Skin epidermis (tissue), 12 donors: ENCODE data around the gene MAB21L2.

ENCODE experiments used
- H3K27ac ChIP-seq, 21 experiments: fragments of 200-600 bp; sonication (generic) in 11 of 21; one replicate each; pipeline ENCODE4 v1.5.0; 2020; ENCODE audit warnings: mild to moderate bottlenecking in 3 of 21, inconsistent platforms in 2 of 21, moderate library complexity in 2 of 21
- H3K4me3 ChIP-seq, 7 experiments: fragments of 200-600 bp; sonication (generic) in 2 of 7; one replicate each; pipeline ENCODE4 v1.5.0; 2020; ENCODE audit warnings: inconsistent platforms in 2 of 7, mild to moderate bottlenecking in 2 of 7, moderate library complexity in 1 of 7

The MAB21L2 gene

DNA sequence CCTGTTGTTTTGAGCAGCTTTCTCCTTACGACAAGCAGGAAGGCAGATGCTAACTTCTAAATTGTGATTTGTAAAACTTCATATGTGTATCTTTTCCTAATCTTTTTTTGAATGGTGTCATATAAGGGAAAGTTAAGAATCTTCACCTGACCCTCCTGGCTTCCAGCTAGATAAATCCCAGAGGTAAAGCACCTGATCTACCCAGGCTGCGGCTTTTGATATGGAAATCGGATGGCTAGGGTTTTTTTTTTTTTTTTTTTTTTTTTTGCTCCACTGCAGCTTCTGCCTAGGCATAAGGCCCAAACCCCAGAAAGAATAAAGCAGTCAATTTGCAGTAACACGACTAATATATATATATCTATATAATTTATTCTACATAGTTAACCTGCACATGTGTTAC lies 10.0 kb downstream of the MAB21L2 start:
- no peak overlapping the region for H3K27ac ChIP-seq
- H3K4me3 ChIP-seq: no peak overlapping the region

GRCh38 chr4:150593996-150594395 lies 12.0 kb downstream of the MAB21L2 start:
- no peak overlapping the region for H3K27ac ChIP-seq
- H3K4me3 ChIP-seq: no peak overlapping the region

GRCh38 chr4:150598909-150599308 lies 17.0 kb downstream of the MAB21L2 start:
- Histone ChIP-seq H3K27ac (no peak overlapping the region), H3K4me3 (no peak overlapping the region)

GRCh38 chr4:150599547-150599946 lies 17.6 kb downstream of the MAB21L2 start:
- H3K27ac ChIP-seq: no peak overlapping the region
- H3K4me3 ChIP-seq: no peak overlapping the region

- Histone ChIP-seq H3K4me3 (no peak overlapping the region), H3K27ac (no peak overlapping the region)
Observed at GRCh38 chr4:150600812-150601445, 19.0 kb downstream of the MAB21L2 start.

- Histone ChIP-seq H3K27ac (no peak overlapping the region), H3K4me3 (no peak overlapping the region)
Observed at GRCh38 chr4:150609131-150609530, 27.2 kb downstream of the MAB21L2 start.

DNA sequence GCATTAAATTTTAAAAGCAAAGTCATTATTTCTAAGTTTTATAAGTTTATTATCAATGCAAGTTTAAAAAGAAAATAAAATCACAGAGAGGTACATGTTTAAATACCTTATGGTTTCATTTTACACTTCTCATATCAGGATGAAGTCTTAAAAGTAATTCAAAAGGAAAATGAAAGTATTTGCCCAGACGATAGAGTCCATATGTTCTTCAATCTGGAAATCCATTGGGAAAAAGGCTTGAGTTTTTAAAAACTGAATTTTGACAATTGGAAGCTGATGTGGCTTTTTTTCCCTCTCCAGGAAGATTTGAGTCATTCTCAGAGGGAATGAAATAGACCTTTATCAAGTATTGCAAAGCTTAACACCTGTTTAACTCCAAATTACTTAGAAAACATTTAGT lies 37.1 kb downstream of the MAB21L2 start:
- H3K4me3 ChIP-seq: no peak overlapping the region
- no peak overlapping the region for H3K27ac ChIP-seq

- no peak overlapping the region for H3K27ac ChIP-seq
- no peak overlapping the region for H3K4me3 ChIP-seq
Observed at GRCh38 chr4:150624055-150624454, 42.1 kb downstream of the MAB21L2 start.

DNA sequence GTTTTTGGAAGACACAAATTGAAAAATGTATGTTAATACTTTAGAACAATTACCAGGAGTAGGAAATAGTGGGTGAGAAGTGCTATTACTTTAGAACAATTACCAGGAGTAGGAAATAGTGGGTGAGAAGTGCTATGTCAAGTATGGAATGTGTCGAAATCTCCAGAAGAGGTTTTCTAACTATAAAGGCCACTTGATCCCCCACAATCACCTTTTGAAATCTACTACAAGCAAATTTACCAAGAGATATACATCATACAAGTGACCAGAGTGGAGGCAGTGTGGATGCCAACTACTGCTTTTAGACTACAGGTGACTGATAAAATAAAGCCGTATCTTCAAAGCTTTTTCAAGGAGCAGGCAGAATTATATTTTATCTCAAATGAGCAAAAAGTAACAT lies 43.1 kb downstream of the MAB21L2 start:
- no peak overlapping the region for H3K27ac ChIP-seq
- no peak overlapping the region for H3K4me3 ChIP-seq

DNA sequence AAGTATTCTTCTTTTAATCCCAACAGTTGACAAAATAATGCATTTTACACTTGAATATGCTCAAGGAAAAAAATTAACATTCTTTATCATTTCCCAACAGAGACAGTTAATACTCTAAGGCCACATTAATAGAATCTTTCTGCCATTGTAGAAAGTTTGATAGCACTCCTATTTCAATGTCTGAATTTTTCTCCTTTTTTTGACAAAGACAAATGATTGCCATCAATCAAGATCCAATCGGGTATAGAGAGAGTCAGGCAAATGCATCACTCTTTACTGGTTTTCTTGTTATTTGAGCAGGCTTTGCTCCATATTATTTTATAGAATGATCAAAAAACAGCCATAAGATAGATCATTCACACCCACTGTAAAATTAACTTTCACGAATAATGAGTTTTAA lies 46.1 kb downstream of the MAB21L2 start:
- H3K4me3 ChIP-seq: no peak overlapping the region
- H3K27ac ChIP-seq: no peak overlapping the region

GRCh38 chr4:150632639-150633038 lies 50.7 kb downstream of the MAB21L2 start:
- Histone ChIP-seq H3K4me3 (no peak overlapping the region), H3K27ac (no peak overlapping the region)
